DMS53 (cell line): ENCODE measurements around the gene SLAMF9.

Source experiments
- DNase-seq: peaks from one replicate; lab custom pipeline; 2025; lab: John Stamatoyannopoulos, UW

The SLAMF9 gene

GRCh38 chr1:159945483-159946241 is 8.4 kb downstream of the SLAMF9 start, which contains the start of gene IGSF9:
IGSF9 (minus strand) TSS chr1:159945613; CDS start chr1:159943454, 2,159 bp downstream.
- peak; percentile 93 for DNase-seq

GRCh38 chr1:159944623-159945455 is 9.2 kb downstream of the SLAMF9 start:
- no peak for DNase-seq

GRCh38 chr1:159943908-159944622 is 10.0 kb downstream of the SLAMF9 start:
- no peak for DNase-seq

- no peak for DNase-seq
Observed at GRCh38 chr1:159943278-159943640, 10.8 kb downstream of the SLAMF9 start.

- no peak for DNase-seq
Observed at GRCh38 chr1:159942632-159943277, 11.3 kb downstream of the SLAMF9 start.

GRCh38 chr1:159941591-159942560 is 12.2 kb downstream of the SLAMF9 start:
- no peak for DNase-seq

- DNase-seq, result no peak
Observed at GRCh38 chr1:159941141-159941540, 12.9 kb downstream of the SLAMF9 start.

- no peak for DNase-seq
Observed at GRCh38 chr1:159940006-159940620, 13.9 kb downstream of the SLAMF9 start.

GRCh38 chr1:159939678-159940002 is 14.4 kb downstream of the SLAMF9 start:
- DNase-seq, result no peak

- DNase-seq, result no peak
Observed at GRCh38 chr1:159938905-159939677, 14.9 kb downstream of the SLAMF9 start.

GRCh38 chr1:159938211-159938852 is 15.7 kb downstream of the SLAMF9 start:
- DNase-seq, result no peak

GRCh38 chr1:159937054-159937750 is 16.8 kb downstream of the SLAMF9 start:
- DNase-seq, result peak; percentile 45

GRCh38 chr1:159936273-159936904 is 17.6 kb downstream of the SLAMF9 start:
- DNase-seq, result peak; percentile 76

GRCh38 chr1:159935719-159936272 is 18.2 kb downstream of the SLAMF9 start:
- DNase-seq, result no peak

- DNase-seq, result no peak
Observed at GRCh38 chr1:159935305-159935704, 18.7 kb downstream of the SLAMF9 start.

GRCh38 chr1:159934136-159935039 is 19.6 kb downstream of the SLAMF9 start:
- no peak for DNase-seq

- DNase-seq, result no peak
Observed at GRCh38 chr1:159933347-159933746, 20.7 kb downstream of the SLAMF9 start.
